Hindlimb muscle (tissue), 1 donor: Measurements from ENCODE around the gene MCEE. TPM values are rescaled to one million over a fixed set of nuclear protein-coding genes. Genes with fewer than 3 reads are reported as not detected.
"Not testable (repeated sequence)": the region's sequence is repeated elsewhere in the genome, so short reads cannot be mapped to it uniquely, and the experiment has no call there.

Experiments used
- DNase-seq: peaks from one replicate; pipeline ENCODE4 v3.0.0-alpha.2; 2013
- polyA plus RNA-seq: library from polyadenylated mRNA; unstranded; fragments of 120-200 nt; gene quantifications from one replicate; pipeline ENCODE4 v1.2.1, GENCODE V29; 2013; ENCODE audit not compliant: insufficient read length

The MCEE gene
- 22.1 TPM for polyA plus RNA-seq

- DNase-seq: peak; percentile 94
These were observed at the start of gene MCEE, which contains the start of gene MPHOSPH10 for GRCh38 chr2:71130152-71130904. TSS of gene MCEE (minus strand) at chr2:71130229. CDS start at chr2:71130219, 10 bp downstream. TSS of gene MPHOSPH10 (plus strand) at chr2:71130634. CDS start at chr2:71130666, 32 bp downstream.

GRCh38 chr2:71178836-71179235 is 48.8 kb upstream of the MCEE start:
- not testable (repeated sequence) for DNase-seq

GRCh38 chr2:71174207-71174606 is 44.2 kb upstream of the MCEE start:
- DNase-seq: no peak

- no peak for DNase-seq
These were observed 43.1 kb upstream of the MCEE start for GRCh38 chr2:71173096-71173495.

- no peak for DNase-seq
These were observed 36.8 kb upstream of the MCEE start for GRCh38 chr2:71166812-71167211.

- DNase-seq: peak; percentile 56
These were observed 27.2 kb upstream of the MCEE start for GRCh38 chr2:71157124-71157793.

GRCh38 chr2:71156573-71156972 is 26.5 kb upstream of the MCEE start:
- peak; percentile 36 for DNase-seq

GRCh38 chr2:71155846-71156245 is 25.8 kb upstream of the MCEE start:
- DNase-seq: no peak

GRCh38 chr2:71154798-71155197 is 24.8 kb upstream of the MCEE start:
- DNase-seq: no peak

- DNase-seq: no peak
These were observed 24.2 kb upstream of the MCEE start for GRCh38 chr2:71154279-71154678.

- no peak for DNase-seq
These were observed 23.7 kb upstream of the MCEE start for GRCh38 chr2:71153585-71154224.

- no peak for DNase-seq
These were observed 21.6 kb upstream of the MCEE start for GRCh38 chr2:71151620-71152019.

- no peak for DNase-seq
These were observed 20.2 kb upstream of the MCEE start for GRCh38 chr2:71150082-71150816.

- no peak for DNase-seq
These were observed 18.6 kb upstream of the MCEE start for GRCh38 chr2:71148506-71149063.

GRCh38 chr2:71143782-71144181 is 13.8 kb upstream of the MCEE start:
- DNase-seq: no peak

- no peak for DNase-seq
These were observed 6.1 kb upstream of the MCEE start for GRCh38 chr2:71136174-71136573.

- no peak for DNase-seq
These were observed 3.6 kb upstream of the MCEE start for GRCh38 chr2:71133603-71134002.

- not testable (repeated sequence) for DNase-seq
These were observed 1.5 kb upstream of the MCEE start for GRCh38 chr2:71131387-71132166.

- peak; percentile 6 for DNase-seq
These were observed 846 bp upstream of the MCEE start for GRCh38 chr2:71130905-71131244.

GRCh38 chr2:71129902-71130151 is 202 bp downstream of the MCEE start:
- no peak for DNase-seq

- peak; percentile 12 for DNase-seq
These were observed 721 bp downstream of the MCEE start for GRCh38 chr2:71129114-71129901.
